ENCODE measurements around the gene SEMA3A.
"Not testable (repeated sequence)": the region's sequence is repeated elsewhere in the genome, so short reads cannot be mapped to it uniquely, and the experiment has no call there.

SEMA3A gene

GRCh38 chr7:84194484-84195271 is at the start of gene SEMA3A:
SEMA3A (minus strand) TSS chr7:84194789; CDS start chr7:84194586, 203 bp downstream.
- Mint-ChIP-seq H3K9me3 (no peaks in the 10 kb centered on the region), H3K27me3 (ENCODE audit: low read depth, poor library complexity) (peaks cover 7% of the 10 kb centered on the region), H3K27ac (peak within 1 kb of the TSS; percentile 97), H3K4me3 (peak within 1 kb of the TSS; percentile 97), H3K4me1 (peaks cover 62% of the 10 kb centered on the region), H3K36me3 (ENCODE audit: low read depth) (no peaks in the 10 kb centered on the region)
- no peak for TF ChIP-seq CTCF (IDR thresholded peaks at IDR 0.05)
- peak; percentile 33 for DNase-seq

GRCh38 chr7:84243037-84243436 is 48.4 kb upstream of the SEMA3A start:
- H3K4me1 Mint-ChIP-seq; H3K4me3 Mint-ChIP-seq; DNase-seq; H3K27ac Mint-ChIP-seq; H3K27me3 Mint-ChIP-seq (ENCODE audit: low read depth, poor library complexity); H3K36me3 Mint-ChIP-seq (ENCODE audit: low read depth): not testable (repeated sequence)
- H3K9me3 Mint-ChIP-seq = peaks cover 53% of the 10 kb centered on the region

GRCh38 chr7:84238596-84238995 is 44.0 kb upstream of the SEMA3A start:
- H3K4me3 Mint-ChIP-seq = no peak overlapping the region
- H3K4me1 Mint-ChIP-seq = no peaks in the 10 kb centered on the region
- DNase-seq = no peak
- TF ChIP-seq CTCF (IDR thresholded peaks at IDR 0.05) = no peak
- no peak overlapping the region for H3K27ac Mint-ChIP-seq
- H3K9me3 Mint-ChIP-seq = peaks cover 33% of the 10 kb centered on the region
- H3K36me3 Mint-ChIP-seq (ENCODE audit: low read depth) = no peaks in the 10 kb centered on the region
- no peaks in the 10 kb centered on the region for H3K27me3 Mint-ChIP-seq (ENCODE audit: low read depth, poor library complexity)

GRCh38 chr7:84237533-84238173 is 43.1 kb upstream of the SEMA3A start:
- Mint-ChIP-seq H3K36me3 (ENCODE audit: low read depth) (no peaks in the 10 kb centered on the region), H3K4me1 (no peaks in the 10 kb centered on the region), H3K27ac (no peak overlapping the region), H3K9me3 (peaks cover 24% of the 10 kb centered on the region), H3K27me3 (ENCODE audit: low read depth, poor library complexity) (no peaks in the 10 kb centered on the region), H3K4me3 (no peak overlapping the region)
- no peak for DNase-seq
- no peak for TF ChIP-seq CTCF (IDR thresholded peaks at IDR 0.05)

GRCh38 chr7:84236398-84236797 is 41.8 kb upstream of the SEMA3A start:
- no peak for DNase-seq
- peaks cover 11% of the 10 kb centered on the region for H3K9me3 Mint-ChIP-seq
- TF ChIP-seq CTCF (IDR thresholded peaks at IDR 0.05) = no peak
- no peak overlapping the region for H3K27ac Mint-ChIP-seq
- H3K36me3 Mint-ChIP-seq (ENCODE audit: low read depth) = no peaks in the 10 kb centered on the region
- no peaks in the 10 kb centered on the region for H3K4me1 Mint-ChIP-seq
- H3K27me3 Mint-ChIP-seq (ENCODE audit: low read depth, poor library complexity) = no peaks in the 10 kb centered on the region
- H3K4me3 Mint-ChIP-seq = no peak overlapping the region

- H3K4me1 Mint-ChIP-seq = no peaks in the 10 kb centered on the region
- no peak overlapping the region for H3K27ac Mint-ChIP-seq
- H3K27me3 Mint-ChIP-seq (ENCODE audit: low read depth, poor library complexity) = no peaks in the 10 kb centered on the region
- no peak for TF ChIP-seq CTCF (IDR thresholded peaks at IDR 0.05)
- no peaks in the 10 kb centered on the region for H3K9me3 Mint-ChIP-seq
- H3K36me3 Mint-ChIP-seq (ENCODE audit: low read depth) = no peaks in the 10 kb centered on the region
- DNase-seq = no peak
- H3K4me3 Mint-ChIP-seq = no peak overlapping the region
These were observed 38.1 kb upstream of the SEMA3A start for GRCh38 chr7:84232646-84233045.

Measured in nephron progenitor cell (in vitro differentiated cells).